Omental fat pad (tissue), 4 donors: Measurements from ENCODE around the gene CDK2. TPM values are rescaled to one million over a fixed set of nuclear protein-coding genes. Genes with fewer than 3 reads are reported as not detected.

ENCODE experiments used
- ATAC-seq: fragments of 150-250 bp; one replicate; pipeline ENCODE4 v1.9.1; 2016; ENCODE audit warnings: mild to moderate bottlenecking, moderate library complexity; ENCODE audit not compliant: low FRiP score
- DNase-seq: peaks from one replicate; pipeline ENCODE4 v3.0.0-alpha.2; 2019; ENCODE audit warnings: low spot score
- total RNA-seq, 4 donors: library from RNA; depleted of rRNA; stranded (reverse); fragments of >200 nt; gene quantifications; one replicate each; pipeline ENCODE4 v1.1.0, GENCODE V29; 2016
- TF ChIP-seq, protein P1 (sequence below), 3 donors: fragments of 450-650 bp; IDR thresholded peaks; one replicate each; pipeline ENCODE4 v1.5.1; 2016 to 2017; ENCODE audit warnings: antibody characterized with exemption in 3 of 3, mild to moderate bottlenecking in 3 of 3, moderate library complexity in 2 of 3

CDK2 gene
- total RNA-seq, 4 donors from 2014 or later, result 9.7 to 23.7 (median 17.5) TPM

DNA sequence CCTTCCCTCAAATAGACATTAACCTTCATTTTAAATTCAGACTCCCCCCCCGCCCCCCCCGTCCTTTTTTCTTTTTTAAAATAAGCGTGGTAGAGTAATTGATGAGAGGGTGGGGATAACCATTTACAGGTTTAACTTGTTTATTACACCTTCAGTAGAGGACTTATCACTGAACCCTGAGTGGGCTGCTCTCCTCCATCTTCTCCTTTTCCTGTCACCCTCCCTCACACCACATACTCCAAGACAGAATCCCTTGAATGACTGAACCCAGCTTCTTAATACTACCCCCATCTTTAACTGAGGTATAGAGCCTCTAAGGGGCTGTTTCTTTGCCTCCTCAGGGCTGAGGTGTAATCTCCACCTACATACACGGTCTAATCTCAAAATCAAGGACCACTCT lies 50.6 kb downstream of the CDK2 start:
- DNase-seq (no peak), ATAC-seq (no peak)
- TF ChIP-seq, protein P1, sequence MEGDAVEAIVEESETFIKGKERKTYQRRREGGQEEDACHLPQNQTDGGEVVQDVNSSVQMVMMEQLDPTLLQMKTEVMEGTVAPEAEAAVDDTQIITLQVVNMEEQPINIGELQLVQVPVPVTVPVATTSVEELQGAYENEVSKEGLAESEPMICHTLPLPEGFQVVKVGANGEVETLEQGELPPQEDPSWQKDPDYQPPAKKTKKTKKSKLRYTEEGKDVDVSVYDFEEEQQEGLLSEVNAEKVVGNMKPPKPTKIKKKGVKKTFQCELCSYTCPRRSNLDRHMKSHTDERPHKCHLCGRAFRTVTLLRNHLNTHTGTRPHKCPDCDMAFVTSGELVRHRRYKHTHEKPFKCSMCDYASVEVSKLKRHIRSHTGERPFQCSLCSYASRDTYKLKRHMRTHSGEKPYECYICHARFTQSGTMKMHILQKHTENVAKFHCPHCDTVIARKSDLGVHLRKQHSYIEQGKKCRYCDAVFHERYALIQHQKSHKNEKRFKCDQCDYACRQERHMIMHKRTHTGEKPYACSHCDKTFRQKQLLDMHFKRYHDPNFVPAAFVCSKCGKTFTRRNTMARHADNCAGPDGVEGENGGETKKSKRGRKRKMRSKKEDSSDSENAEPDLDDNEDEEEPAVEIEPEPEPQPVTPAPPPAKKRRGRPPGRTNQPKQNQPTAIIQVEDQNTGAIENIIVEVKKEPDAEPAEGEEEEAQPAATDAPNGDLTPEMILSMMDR (IDR thresholded peaks at IDR 0.05), result no peak

DNA sequence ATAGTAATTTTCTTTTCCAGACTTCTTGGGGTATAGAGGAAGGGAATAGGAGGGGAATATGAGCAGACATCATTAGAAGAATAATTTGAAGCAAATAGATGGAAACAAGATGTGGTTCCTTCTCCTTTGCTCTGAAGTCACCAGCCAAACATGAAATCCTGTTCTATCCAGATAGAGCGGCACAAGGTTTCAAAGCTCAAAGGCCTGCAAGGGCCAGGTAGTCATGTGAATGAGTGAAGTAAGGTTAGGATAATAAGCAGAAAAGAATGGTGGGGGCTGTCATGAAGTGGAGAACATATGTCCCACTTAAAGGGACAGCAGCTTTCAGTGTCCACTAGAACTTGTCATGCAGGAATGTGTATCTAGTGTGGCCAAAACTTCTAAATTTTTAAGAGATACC lies 51.7 kb downstream of the CDK2 start:
- no peak for ATAC-seq
- DNase-seq, result no peak
- TF ChIP-seq, protein P1 (IDR thresholded peaks at IDR 0.05), result no peak

DNA sequence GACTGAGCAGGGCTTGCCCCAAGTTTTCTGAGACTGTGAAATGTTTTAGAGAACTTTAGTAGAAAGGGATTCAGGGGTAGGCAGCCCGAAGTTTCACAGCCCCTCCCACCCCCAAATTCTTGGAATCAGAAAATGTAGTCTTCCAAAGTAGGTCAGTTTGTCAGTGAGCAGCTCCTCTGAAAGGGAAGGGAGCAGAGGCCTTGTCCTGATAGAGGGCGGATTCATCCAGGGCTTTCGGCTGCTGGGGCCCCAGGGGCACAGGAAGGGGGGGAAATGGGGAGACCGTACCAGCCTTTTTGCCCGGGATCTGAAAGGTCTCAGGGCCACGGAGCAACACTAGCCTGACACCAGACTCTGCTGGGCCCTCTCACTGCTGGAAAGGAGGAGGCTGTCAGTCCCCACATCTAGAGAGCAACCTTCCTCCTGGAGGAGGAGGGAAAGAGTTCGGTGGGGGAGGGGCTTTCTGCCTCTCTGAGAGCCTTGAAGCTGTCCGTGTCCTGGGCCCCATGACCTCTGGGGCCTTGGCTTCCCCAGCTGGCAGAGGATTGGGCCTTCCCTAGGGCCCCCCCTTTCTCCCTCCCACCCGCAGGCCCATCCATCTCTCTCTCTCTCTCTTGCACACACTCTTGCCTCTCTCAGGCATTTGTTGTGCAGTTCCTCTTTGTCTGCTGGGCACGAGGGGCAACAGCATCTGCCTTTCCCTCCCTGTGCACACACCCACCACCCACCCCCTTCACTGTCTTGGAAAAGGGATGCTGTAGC lies 54.0 kb downstream of the CDK2 start, which contains the start of gene IKZF4:
IKZF4 (plus strand) TSS at position 621 of the 762 bp plus-strand sequence. CDS start 451 bp downstream, outside the sequence.
- DNase-seq, result no peak
- TF ChIP-seq, protein P1 (IDR thresholded peaks at IDR 0.05), result no peak
- peak; percentile 59 for ATAC-seq

DNA sequence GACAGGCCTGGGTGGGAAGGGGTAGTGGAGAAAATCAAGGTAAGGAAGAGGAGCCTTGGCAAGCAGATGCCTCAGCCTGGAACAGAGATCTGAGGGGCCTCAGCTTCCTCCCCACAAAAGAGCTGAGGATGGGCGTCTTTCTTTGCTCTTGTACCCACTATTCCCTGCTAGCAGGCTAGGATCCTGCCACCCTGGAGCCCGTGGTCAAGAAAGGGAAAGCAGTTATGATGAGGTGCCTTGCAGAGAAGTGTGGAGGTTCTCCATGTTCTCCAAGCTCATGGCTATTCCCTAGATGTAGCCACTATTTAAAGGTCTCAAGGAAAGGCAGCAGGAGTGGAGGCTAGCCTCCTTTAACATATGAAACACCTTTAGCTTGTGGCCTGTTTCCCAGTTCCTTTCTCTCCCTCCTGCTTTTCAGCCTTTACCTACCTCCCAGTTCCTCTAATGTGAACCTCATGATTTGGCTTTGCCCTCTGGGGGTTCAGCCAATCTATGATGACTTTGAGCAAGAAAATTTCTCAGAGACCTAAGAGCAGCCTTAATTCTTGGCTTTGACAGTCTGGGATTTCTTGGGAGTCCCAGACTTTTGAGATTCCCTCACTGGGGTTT lies 55.4 kb downstream of the CDK2 start:
- ATAC-seq (no peak), DNase-seq (no peak)
- TF ChIP-seq, protein P1 (IDR thresholded peaks at IDR 0.05), result no peak

Other genes starting within 250 kb of the CDK2 start
- 100 to 1,000 TPM in 2 of 4 donors, 10 to 100 TPM in 2; 77.4 to 119 (median 100) TPM for gene RDH5, start 246.4 kb upstream of the CDK2 start, total RNA-seq
- 1,000 to 10,000 TPM in 2 of 4 donors, 100 to 1,000 TPM in 2; 736 to 1,401 (median 892) TPM for gene CD63, start 237.8 kb upstream of the CDK2 start, total RNA-seq
- gene GDF11, start 223.7 kb upstream of the CDK2 start, total RNA-seq, result 1 to 10 TPM; 1.9 to 5.4 (median 2.5) TPM
- gene SARNP, start 149.1 kb upstream of the CDK2 start, total RNA-seq, result 10 to 100 TPM; 43.8 to 62.7 (median 52.5) TPM
- 10 to 100 TPM; 24.6 to 34.2 (median 28.6) TPM for gene ORMDL2, start 148.8 kb upstream of the CDK2 start, total RNA-seq
- gene DNAJC14, start 137.2 kb upstream of the CDK2 start, total RNA-seq, result 10 to 100 TPM; 37.2 to 46.7 (median 42.3) TPM
- 100 to 1,000 TPM in 3 of 4 donors, 10 to 100 TPM in 1; 35.0 to 616 (median 308) TPM for gene MMP19, start 123.9 kb upstream of the CDK2 start, total RNA-seq
- gene PYM1, start 38.9 kb upstream of the CDK2 start, total RNA-seq, result 10 to 100 TPM; 28.2 to 37.6 (median 29.8) TPM
- 10 to 100 TPM; 26.0 to 57.0 (median 37.9) TPM for gene DGKA, start 35.7 kb upstream of the CDK2 start, total RNA-seq
- gene PMEL, start 788 bp upstream of the CDK2 start, total RNA-seq, result 1 to 10 TPM in 2 of 4 donors, under 1 TPM in 2; 0.65 to 5.2 (median 1.2) TPM
- gene RAB5B, start 7.2 kb downstream of the CDK2 start, total RNA-seq, result 10 to 100 TPM; 46.2 to 71.5 (median 64.8) TPM
- 10 to 100 TPM; 14.5 to 43.0 (median 22.9) TPM for gene SUOX, start 30.4 kb downstream of the CDK2 start, total RNA-seq
- 10 to 100 TPM in 1 of 4 donors, 1 to 10 TPM in 3; 4.4 to 10.3 (median 6.6) TPM for gene IKZF4, start 54.2 kb downstream of the CDK2 start, total RNA-seq
- gene RPS26, start 75.1 kb downstream of the CDK2 start, total RNA-seq, result 1,000 to 10,000 TPM in 2 of 4 donors, 100 to 1,000 TPM in 2; 482 to 1,592 (median 1,024) TPM
- gene ERBB3, start 113.3 kb downstream of the CDK2 start, total RNA-seq, result 1 to 10 TPM; 2.9 to 8.3 (median 7.6) TPM
- gene PA2G4, start 137.7 kb downstream of the CDK2 start, total RNA-seq, result 100 to 1,000 TPM in 3 of 4 donors, 10 to 100 TPM in 1; 90.2 to 232 (median 119) TPM
- 1,000 to 10,000 TPM; 2,553 to 3,094 (median 2,929) TPM for gene RPL41, start 149.8 kb downstream of the CDK2 start, total RNA-seq
- gene ZC3H10, start 151.4 kb downstream of the CDK2 start, total RNA-seq, result 1 to 10 TPM; 3.5 to 5.5 (median 4.9) TPM
- gene ESYT1, start 161.4 kb downstream of the CDK2 start, total RNA-seq, result 100 to 1,000 TPM; 129 to 447 (median 345) TPM
- gene MYL6B, start 185.8 kb downstream of the CDK2 start, total RNA-seq, result 10 to 100 TPM; 25.8 to 42.4 (median 31.8) TPM
- 1,000 to 10,000 TPM; 2,379 to 4,265 (median 3,293) TPM for gene MYL6, start 191.5 kb downstream of the CDK2 start, total RNA-seq
- gene SMARCC2, start 222.7 kb downstream of the CDK2 start, total RNA-seq, result 100 to 1,000 TPM in 1 of 4 donors, 10 to 100 TPM in 3; 65.5 to 101 (median 82.1) TPM